IPS DF 4.7 (cell line): ENCODE data around the gene ARMC7.
A peak's percentile ranks its signal among the peaks of the same experiment; 100 is the strongest.

ENCODE experiments used
- DNase-seq: peaks from one replicate; pipeline ENCODE4 v3.0.0-alpha.2; 2013; ENCODE audit warnings: low spot score; ENCODE audit errors: extremely low read depth

The ARMC7 gene

DNA sequence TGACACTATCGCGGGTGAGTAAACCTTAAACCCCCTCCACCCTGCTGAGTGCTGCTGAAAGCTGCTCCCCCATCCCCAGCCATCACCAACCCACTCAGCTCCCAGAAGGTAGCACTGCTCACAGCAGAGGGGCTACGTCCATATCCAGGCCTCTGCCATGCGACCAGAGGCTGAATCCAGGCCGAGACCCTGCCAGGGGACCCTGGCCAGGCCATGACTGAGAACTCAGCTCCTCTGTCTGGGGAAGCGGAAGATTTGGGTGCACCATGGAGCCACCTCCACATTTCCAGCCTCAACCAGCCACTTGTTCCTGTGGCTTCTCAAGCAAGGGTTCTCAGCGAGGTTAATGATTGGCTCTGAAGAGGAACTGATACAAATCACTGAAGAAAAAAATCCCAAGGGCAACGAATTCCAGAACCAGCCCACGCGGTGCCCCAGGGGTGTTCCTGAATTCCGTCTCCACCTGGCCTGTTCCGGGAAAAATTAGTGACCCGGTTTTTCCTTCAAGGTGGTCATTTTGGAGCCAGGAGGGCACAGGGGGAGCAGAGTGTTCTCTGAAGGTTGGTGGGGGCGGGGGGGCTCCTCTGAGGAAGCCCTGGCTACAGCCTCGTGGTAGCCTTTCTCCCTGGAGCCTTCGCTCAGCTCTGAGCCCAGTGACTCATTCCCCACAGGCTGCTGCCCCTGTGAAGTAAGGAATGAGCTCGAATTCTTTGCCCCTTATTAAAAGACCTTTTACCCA is 31.3 kb upstream of the ARMC7 start:
- DNase-seq = no peak

DNA sequence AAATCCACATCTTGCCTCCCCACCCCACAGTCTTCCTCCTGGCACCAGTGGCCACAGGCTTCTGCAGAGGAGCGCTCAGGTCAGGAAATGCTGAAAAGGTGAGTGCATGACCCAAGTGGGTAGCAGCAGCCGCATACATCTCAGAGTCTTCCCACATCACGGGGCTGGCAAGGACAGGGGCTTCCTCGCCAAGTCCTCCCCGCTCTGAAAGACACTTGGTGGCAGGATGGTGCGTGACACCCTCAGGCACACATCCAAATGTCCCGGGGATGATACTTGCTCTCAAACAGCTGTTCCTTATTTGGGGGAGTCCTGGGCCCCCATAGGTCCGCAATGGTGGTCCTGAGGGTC is 30.8 kb upstream of the ARMC7 start:
- no peak for DNase-seq

DNA sequence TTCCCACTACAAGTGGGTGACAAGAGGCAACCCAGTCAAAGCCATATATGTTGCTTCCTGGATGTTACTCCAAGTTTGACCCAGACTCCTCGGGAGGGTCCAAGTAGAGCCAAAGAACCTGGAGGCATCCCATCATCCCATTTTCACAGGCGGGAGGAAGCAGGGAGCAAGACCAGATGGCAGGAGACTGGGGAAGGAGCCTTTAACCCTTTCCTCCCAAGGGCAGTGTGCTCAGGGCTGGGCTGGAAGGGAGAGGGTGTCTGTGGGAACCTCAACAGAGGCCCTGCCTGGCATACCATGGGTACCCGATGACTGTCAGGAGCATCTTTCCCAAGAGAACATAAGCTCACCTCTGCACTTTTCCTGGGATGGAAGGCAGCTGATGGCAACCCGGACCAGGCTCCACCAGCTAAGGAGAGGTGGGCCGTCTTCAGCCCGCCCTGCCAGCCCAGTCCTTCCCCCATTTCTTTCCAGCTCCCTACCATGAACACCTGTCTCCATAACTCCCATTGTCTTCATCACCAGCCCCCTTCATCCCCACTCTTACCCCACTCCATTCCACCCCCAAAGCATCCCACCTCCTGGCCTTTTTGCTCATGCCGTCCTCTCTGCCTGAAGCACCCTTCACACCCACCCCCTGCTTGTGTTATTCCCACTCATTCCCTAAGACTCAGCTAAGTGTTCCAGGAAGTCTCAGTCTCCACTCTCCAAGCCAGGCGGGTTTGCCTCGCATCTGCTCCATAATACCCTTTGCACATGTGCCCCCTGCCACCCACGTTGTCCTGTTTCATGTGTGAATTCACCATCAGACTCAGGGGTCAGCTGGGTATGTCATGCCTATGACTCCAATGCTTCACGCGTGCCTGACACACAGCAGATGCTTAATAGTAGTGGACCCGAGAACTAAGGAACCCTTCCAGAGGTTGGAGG is 27.9 kb upstream of the ARMC7 start:
- no peak for DNase-seq

DNA sequence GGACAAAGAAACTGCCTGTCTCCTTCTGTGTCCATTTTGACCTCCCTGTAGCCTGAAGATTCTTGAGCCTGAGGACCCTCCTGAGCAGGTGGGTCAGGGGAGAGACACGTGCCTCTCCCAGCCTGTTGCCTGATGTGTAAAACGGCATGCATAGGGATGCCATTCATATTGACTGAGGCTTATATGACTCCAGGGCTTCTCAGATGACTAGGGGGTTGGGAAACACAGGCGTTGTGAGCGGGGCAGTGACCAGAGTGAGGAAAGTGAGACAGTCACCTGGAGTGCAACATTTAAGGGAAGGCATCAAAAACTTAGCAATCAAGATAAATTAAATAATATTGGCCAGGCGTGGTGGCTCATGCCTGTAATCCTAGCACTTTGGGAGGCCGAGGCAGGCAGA is 27.1 kb upstream of the ARMC7 start:
- DNase-seq = no peak

DNA sequence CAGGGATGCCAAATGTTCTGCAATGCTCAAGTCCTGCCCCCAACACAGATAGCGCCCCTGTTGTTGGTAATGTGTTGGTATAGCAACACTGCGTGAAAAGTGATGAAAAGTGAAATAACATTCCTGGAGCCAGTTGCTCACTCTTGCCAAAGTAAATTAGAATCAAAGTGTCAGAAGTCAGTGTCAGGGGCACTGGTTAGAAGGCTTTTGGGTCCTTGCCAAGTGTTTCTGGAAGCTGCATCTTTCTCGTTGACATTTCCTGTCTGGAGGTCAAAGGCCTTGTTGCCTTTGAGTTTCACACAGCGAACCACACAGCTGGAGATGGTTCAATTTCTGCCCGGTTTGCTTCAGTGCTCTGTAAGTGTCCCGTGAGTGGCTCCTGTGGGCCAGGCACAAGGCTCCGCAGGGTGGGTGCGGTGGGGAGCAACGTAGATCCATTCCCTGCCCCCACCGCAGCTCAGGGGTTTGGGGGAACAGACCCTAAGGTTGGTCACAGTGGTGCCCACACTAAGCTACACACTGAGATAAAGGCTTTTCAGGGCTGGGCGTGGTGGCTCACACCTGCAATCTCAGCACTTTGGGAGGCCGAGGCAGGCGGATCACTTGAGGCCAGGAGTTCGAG is 25.6 kb upstream of the ARMC7 start:
- no peak for DNase-seq

DNA sequence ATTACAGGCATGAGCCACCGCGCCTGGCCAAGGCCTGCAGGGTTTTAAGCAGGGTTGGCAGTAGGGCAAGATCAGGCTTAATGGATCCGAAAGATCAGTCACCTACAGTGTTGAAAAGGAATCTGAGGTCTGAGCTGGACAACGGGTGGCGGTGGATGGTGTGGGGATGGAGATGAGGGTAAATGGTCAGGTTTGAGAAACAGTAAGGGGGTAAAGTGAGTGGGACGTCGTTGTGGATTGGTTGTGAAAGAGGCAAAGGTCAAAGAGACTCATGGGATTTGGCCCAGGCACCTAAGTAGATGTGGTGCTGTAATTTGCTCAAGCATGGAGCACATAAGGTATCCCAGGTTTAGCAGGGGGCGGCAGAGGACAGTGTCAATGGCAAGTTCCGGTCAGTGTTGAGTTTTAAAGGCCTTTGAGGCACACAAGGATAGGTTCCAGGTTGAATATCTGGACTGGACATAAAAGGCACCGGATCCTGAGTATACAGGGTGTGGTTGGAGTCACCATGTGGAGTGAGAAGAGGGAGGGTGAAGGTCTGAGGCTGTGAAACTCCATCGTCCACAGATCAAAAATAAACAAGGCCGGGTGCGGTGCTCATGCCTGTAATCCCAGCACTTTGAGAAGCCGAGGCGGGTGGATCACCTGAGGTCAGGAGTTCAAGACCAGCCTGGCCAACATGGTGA is 23.1 kb upstream of the ARMC7 start:
- DNase-seq = no peak

DNA sequence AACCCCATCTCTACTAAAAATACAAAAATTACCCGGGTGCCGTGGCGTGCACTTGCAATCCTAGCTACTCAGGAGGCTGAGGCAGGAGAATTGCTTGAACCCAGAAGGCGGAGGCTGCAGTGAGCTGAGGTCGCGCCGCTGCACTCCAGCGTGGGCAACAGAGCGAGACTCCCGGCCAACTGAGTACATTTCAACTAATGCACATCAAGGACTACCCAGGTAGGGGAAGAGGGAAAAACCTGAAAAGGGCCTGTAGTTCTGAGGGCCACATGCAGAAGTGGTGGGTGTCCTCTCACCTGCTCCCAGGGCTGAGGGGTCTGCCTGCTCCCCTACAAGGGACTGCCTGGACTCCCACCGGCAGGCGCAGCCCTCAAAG is 22.6 kb upstream of the ARMC7 start:
- no peak for DNase-seq

DNA sequence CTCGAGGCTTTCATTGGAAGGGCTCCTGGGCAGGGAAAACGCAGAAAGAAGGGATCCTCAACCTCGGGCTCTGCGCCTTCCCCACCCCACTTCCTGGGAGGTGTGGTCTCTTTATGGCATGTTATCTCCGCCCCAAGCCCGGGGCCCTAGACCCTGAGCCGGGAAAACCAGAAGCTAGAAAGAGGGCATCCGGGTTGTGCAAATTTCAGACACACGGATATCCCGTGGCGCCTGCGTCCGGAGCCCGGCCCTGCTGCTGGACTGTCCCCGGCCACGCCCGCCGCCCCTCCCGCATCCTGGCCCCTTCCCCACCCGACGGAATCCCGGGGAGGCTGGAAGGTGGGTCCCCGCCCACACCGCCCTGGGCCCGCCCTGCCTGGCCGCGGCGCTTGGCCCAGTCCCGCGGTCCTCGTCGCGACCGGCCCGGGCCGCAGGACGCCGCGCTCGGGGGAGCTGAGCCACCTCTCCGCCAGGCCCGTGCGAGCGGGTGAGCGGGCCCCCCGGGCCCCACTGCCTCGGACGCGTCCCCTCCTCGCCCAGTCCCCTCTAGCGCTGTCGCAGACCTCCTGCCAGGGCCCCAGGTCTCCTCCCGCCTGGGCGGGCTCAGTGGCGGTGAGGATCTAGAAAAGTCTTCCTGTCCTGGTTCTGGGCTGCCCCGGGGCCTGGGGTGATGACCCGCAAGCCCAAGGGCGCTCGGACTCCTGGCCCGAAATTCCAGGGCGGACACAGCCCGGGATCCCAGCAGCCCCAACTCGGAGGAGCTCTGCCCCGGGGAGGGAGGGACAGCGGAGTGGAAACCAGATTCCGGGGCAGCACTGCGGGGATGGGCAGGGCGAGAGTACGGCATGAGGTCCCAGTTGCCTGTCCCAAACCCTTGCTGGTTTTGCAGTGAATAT is 22.0 kb upstream of the ARMC7 start, which contains the start of gene SLC16A5:
Gene SLC16A5, plus strand, starts transcription at position 397 of the 896 bp plus-strand sequence. CDS start 5,683 bp downstream, outside the sequence.
- peak; percentile 83 for DNase-seq

DNA sequence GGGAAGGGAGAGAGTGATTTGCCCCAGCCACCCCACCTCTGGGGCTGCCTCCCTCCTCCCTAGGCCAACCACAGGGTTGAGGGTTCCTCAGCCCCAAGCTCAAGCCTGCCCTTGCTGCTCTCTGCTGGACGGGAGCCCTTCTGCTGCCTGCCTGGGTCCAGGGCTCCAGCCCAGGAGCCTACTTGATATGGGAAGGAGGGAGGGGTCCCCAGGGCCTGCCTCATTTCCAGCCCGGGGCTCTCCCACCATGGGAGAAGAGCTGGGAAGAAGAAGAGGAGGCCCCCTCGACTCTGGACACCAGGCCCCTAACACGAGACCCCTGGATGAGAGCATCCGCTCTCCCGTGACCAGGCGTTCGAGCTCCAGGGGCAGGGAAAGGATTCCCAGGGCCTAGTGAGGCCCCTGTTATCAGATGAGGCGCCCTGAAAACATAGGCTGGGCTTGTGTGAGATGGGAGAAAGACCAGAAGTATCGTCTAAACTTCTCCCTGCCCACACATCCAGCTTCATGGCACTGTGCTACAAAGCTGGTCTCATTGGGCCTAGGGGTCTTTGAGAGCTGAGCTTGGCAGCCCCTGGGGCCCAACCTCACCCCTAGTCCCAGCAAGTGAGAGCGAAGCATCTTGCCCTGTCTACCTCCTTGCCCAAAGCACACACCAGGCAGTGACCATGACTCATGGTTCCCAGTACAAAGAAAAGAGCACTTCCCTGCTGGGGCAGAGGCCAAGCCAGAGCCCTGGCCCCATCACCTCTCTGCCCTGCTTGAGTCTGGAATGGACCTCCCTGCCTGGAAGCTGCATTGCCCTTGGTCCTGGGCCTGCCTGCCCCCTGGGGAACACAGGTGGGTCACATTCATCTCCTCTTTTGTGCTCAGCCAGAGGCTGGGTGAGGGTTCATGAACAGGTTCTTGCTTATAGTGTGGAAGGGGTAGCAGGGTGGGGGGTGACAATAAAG is 21.0 kb upstream of the ARMC7 start:
- DNase-seq = no peak

DNA sequence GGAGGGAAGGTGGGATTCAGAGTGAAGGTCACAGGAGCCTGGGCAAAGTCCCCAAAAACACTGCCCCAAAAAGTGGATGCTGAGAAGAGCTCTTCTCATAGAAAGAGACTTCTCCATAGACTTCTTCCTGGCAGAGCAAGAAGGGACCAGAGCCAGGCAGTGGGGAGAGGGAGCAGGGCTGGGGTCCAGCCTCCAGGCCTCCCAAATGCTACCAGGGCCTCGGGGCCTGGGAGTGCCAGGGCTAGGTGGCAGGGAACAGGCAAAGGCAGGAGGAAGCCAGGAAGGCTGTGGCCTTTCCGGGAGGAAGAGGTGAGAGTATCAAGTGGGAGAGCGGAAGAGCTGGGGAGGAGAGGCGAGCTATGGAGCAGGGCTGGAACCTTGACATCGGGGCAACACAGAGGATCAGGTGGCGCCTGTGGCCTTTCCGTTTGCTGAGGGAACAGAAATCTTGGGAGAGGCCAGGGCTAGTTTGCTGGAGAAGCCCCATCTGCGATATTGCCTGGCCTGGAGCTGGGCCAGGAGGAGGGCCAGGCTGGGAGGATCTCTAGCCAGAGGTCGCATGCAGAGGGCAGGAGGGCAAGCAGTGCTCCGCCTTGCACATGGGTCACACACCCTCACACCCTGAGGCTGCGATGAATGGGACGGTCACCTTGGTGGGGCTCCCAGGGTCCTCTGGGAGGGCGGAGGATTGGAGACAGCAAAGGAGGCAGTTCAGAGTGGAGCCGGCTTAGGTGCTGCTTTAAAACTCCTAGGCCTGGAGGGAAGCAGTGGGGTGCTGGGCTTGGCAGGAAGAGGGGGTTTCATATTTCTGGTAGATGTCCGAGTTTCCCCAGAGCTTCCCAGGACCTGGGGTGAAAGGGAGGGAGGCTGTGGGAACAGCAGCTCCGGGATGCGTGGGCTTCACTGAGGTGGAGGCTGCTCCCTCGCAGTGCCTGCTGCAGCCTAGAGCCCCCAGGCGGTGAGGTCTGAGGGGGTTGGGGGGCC is 18.6 kb upstream of the ARMC7 start:
- DNase-seq = no peak

DNA sequence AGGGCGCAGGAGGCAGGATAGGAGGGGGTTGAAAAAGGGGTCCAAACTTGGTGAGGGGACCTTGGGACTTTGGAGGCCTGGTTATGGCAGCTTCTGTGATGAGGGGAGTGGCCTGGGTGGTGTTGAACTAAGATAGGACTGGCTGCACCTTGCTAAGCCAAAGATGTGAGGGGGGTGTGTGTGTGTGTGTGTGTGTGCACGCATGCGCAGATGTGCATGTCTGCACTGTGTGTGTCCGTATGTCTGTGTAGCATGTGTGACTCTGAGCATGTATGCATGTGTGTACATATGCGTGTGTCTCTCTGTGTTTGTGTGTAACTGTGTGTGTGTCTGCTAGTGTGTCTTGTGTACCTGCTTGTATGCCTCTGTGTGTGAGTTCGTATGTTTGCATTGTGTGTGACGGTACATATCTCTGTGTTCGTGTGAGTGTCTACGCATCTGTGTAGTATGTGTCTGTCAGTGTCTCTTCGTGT is 17.9 kb upstream of the ARMC7 start:
- no peak for DNase-seq

DNA sequence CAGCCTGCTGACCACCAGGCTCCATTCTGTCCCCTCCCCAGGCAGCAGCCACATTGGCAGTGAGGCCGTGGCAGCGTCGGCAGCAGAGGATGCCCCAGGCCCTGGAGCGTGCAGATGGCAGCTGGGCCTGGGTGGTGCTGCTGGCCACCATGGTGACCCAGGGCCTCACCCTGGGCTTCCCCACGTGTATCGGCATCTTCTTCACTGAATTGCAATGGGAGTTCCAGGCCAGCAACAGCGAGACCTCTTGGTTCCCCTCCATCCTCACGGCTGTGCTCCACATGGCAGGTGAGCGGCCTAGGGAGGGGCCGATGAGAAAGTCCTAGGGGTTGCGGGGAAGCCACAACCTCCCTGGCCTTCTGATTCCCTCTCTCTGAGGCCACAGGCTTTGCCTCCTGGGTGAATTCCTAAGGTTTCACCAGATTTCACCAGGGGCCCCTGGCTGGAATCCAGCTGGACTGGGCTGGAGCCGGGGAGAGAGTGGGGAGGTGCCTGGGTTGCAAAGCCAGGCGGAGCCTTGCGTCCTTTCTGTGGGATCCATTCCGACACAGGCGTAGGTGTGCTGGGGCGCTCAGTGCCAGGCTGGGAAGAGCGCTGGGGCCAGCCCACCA is 16.1 kb upstream of the ARMC7 start:
- DNase-seq = no peak

DNA sequence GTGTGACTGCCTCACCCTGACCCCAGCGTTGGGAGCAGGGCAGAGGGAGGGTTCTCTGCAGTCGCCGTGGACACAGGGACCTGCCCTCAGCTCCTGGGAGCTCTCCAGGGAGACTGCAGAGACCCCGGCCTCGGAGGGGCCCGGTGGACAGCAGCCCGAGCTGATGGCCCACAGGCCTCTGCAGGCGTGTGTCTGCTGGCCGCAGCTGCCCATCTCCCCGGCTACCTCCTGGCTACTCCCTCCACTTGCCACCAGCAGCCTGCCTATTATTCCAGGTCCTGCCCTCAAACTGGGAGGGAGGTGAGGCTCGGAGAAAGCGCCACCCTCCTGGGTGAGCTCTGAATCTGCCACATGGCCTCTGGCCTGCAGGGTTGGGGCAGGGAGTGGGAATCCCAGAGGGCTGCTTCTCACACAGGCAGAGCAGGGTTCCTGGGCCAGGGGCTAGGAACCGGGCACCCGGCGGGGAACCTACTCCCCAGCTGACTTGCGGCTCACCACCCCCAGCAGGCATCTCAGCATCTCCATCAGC is 14.8 kb upstream of the ARMC7 start:
- DNase-seq = no peak

DNA sequence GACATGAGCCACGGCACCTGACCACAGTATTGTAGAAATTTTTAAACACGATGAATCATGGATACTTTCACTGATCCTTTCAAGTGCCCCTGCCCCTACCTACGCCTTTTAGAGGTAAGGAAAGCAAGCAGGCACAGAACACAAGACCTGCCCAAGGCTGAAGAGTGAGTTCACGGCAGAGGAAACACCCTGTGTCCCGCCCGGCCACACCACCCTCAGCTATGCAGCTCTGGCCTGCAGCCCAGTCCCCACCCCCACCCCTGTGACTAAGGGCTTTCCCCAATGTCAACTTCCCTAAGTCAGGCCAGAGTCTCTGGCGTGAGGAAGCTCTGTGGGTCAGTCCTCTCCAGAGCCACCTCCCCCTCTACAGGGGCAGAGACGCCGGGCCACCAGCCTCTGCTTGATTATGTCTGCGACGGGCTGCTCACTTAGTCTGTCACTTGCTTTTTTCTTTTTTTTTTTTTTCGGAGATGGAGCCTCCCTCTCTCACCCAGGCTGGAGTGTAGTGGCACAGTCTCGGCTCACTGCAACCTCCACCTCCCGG is 13.6 kb upstream of the ARMC7 start:
- no peak for DNase-seq

DNA sequence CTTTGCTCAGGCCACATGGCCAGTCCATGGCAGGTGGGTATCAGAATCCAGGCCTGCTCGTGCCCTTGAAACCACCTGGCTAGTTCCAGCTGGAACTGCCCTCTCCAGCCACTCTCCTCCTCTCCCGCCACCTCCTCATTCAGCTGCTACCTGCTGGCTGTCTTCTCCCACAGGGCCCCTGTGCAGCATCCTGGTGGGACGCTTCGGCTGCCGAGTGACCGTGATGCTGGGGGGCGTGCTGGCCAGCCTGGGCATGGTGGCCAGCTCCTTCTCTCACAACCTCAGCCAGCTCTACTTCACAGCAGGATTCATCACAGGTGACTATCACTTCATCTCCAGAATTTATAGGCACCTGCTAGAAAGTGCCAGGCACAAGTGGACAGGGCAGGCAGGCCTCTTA is 11.9 kb upstream of the ARMC7 start:
- DNase-seq = no peak

DNA sequence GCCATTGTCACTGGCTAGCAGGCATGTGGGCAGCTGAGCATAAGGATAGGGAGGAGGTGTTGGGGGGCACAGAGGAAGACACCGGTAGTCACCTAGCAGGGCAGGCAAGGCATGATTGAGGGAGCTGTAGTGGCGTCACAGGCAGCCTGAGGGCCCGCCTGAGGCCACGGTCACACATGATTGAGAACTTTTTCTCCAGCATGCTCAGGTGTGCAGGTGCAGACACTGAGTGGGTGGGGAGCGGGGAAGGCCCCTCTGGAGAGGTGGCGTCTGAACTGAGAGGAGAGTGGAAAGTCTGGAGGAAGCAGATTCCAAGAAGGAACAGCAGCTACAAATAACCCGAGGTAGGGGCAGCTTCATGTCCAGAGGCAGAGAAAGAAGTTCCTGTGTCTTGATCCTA is 10.9 kb upstream of the ARMC7 start:
- no peak for DNase-seq
